ENCODE measurements around the gene C20orf204. TPM values are rescaled to one million over a fixed set of nuclear protein-coding genes. Genes with fewer than 3 reads are reported as not detected.
A peak's percentile ranks its signal among the peaks of the same experiment; 100 is the strongest.

Gene C20orf204
- total RNA-seq, 1 experiment from 2014 or later = 1.1 TPM

DNA sequence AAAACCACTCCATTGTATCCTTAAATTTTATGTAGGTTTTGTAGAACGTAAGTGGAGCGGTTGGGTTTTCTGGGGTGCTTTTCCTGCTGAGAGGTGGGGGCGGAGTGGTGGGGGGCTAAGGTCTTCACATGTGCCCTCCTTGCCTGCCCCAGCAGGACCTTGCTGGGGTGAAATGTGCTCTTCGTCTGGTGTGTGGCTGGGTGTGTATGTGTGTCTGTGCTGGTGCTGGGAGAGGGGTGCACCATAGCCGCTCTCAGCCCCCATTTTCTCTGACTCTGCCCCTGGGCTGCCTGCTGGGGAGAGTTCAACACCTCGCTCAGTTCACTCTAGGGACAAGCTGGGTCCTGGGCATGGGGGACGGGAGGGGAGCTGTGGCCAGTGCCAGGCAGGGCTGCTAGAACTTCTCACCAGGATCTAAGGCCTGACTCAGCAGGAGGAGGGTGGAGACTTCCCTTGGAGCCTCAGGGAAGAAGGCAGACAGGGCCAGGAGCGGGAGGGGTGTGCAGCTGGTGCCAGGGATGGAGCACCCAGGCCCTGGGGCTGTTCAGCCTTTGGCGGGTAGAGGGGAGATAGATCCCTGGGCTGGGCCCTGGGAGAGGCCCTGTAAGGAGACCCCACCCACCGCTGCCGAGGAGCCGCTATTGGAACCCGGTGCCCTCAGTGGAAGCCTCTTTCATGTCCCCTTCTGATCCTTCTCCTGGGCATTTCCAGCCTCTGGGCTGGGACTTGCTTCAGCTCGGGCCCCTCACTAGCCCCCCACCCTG lies 8.7 kb downstream of the C20orf204 start:
- DNase-seq = peak; percentile 61
- Histone ChIP-seq H3K27me3 (ENCODE audit: control insufficient read depth, insufficient read depth, low read length) (peaks cover 66% of the 10 kb centered on the region), H3K4me3 (ENCODE audit: insufficient read depth, low read depth, low read length) (no peak overlapping the region), H3K36me3 (replicated peaks; ENCODE audit: control insufficient read depth, insufficient read depth, low read length) (no peaks in the 10 kb centered on the region)

DNA sequence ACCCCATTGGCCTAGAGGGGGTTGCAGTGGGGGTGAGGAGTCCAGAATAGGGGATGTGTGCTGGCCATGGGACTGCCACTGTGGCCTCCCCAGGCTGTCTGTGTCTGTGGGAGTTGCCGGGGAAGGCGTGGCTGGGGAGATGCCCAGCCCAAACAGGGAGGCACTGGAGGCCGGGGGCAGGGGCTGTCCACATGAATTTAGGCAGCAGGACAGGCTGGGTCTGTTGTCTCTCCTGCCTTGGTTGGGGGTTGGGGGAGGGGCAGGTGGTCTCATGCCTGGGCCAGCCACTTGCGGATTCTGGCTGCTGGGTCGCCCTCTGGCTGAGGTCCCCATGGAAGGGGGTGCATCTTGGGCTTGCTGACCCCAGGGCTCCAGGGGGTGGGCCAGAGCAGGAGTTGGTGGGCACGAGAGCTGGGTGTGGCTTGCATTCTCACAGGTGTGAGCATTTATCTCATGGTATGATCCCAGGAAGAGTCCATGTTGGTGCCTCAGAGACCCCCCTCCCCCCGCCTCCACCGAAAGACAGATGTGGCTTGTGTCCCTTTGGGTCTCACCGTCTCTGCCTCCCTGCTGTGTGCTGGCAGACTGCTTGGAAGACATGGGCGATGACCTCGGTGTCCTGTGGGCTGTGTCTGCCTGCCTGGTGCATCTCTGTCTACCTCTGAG lies 9.5 kb downstream of the C20orf204 start:
- Histone ChIP-seq H3K4me3 (ENCODE audit: insufficient read depth, low read depth, low read length) (no peak overlapping the region), H3K27me3 (ENCODE audit: control insufficient read depth, insufficient read depth, low read length) (peaks cover 66% of the 10 kb centered on the region), H3K36me3 (replicated peaks; ENCODE audit: control insufficient read depth, insufficient read depth, low read length) (no peaks in the 10 kb centered on the region)
- peak; percentile 67 for DNase-seq

DNA sequence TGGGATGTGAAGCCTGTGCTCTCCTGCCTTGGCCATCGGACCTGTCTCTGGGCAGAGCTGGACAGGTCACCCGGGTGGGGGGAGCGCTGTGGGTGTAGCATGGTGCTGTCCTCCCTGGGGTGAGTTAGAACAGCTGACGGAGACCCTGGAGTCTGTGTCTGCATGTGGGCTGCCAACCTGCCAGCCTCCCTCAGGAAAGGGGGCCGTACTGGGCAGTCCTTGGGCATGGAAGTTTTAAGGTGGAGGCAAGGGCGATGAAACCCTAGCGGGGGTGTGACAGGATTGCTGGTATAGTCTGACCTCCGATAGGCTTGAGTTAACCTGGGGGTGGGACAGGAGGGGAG lies 11.0 kb downstream of the C20orf204 start:
- H3K27me3 ChIP-seq (ENCODE audit: control insufficient read depth, insufficient read depth, low read length) = peaks cover 55% of the 10 kb centered on the region
- DNase-seq = no peak
- H3K4me3 ChIP-seq (ENCODE audit: insufficient read depth, low read depth, low read length) = no peak overlapping the region
- no peaks in the 10 kb centered on the region for H3K36me3 ChIP-seq (replicated peaks; ENCODE audit: control insufficient read depth, insufficient read depth, low read length)

DNA sequence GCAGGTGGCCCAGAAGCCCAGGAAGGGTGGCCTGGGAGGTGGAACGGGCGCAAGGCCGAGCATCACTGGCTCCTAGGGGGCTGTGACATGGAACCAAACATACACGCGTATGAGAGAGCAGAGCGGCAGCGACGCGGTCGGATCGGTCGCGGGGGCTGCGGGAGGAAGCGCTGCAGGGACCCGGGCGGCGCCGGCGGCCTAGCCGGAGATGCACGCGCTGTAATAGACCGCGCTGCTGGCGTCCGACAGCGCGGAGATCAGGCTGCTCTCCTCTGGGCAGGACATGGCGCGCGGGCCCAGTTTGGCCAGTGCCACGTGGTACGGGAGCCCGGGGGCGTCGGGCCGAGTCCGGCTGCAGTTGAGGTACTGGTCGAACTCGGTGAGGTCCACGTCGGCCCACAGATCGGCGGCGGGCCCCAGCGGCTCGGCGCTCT lies 12.0 kb downstream of the C20orf204 start:
- H3K27me3 ChIP-seq (ENCODE audit: control insufficient read depth, insufficient read depth, low read length) = peaks cover 50% of the 10 kb centered on the region
- H3K4me3 ChIP-seq (ENCODE audit: insufficient read depth, low read depth, low read length) = peak overlapping the region; percentile 20
- DNase-seq = peak; percentile 87
- no peaks in the 10 kb centered on the region for H3K36me3 ChIP-seq (replicated peaks; ENCODE audit: control insufficient read depth, insufficient read depth, low read length)

DNA sequence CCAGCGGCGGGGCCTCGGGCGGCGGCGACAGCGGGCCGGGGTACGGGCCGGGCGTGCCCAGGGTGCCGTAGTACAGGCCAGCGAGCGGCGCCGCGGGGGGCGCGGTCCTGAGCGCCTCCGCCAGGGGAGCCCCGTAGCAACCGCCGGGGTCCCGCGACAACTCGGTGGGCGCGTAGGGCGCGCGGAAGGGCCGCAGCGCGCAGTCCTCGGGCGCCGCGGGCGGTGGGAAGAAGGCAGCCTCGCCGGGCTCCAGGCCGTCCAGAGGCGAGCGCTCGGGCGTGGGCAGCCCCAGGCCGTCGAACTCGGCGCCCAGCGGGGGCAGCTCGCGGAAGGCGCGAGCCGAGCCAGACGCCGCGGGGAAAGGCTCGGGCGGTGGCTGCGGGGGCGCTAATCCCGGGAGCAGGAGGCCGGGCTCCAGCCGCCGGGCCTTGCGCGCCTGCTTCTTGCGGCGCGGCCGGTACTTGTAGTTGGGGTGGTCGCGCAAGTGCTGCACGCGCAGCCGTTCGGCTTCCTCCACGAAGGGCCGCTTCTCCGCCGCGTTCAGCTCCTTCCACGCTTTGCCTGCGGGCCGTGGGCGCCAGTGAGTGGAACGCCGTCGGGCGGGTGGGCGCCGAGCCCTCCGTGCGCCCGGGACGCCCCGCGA lies 12.5 kb downstream of the C20orf204 start:
- peak; percentile 88 for DNase-seq
- no peaks in the 10 kb centered on the region for H3K36me3 ChIP-seq (replicated peaks; ENCODE audit: control insufficient read depth, insufficient read depth, low read length)
- H3K4me3 ChIP-seq (ENCODE audit: insufficient read depth, low read depth, low read length) = peak overlapping the region; percentile 40
- peaks cover 50% of the 10 kb centered on the region for H3K27me3 ChIP-seq (ENCODE audit: control insufficient read depth, insufficient read depth, low read length)

DNA sequence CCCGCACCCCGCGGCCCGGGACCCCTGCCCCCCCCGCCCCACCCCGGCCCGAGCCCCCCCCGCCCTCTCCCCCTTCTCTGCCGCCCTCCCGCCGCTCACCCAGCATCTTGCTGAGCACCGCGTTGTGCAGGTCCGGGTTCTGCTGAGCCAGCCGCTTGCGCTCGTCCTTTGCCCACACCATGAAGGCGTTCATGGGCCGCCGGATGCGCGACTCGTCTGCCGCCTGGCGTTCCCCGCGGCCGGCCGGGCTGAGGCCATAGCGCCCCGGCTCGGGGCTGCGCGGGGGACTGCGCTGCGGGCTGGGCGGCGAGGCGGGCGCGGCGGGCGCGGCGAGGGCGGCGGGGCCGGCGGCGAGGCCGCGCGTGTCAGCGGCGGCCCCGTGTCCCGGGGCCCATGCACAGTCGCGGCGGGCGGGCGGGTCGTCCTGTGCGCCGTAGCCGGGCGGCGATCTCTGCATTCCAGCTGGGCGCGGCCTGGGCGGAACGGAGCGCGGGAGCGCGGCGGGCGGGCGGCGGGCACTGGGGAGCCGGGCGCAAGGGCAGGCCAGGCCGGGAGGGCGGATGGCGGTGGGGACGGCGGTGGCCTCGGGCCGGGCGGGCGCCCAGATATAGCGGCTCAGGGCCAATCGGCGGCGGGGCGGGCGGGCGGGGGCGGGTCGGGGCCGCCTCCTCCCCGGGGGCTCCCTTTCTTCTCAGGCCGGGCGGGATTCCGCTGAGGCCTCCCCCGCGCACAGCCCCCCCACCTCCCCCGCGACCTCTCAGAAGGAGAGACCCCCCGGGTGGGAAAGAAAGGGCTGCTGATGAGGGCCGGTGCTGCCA lies 13.3 kb downstream of the C20orf204 start, which contains the start of gene SOX18:
Gene SOX18, minus strand, starts transcription at position 580 of the 818 bp plus-strand sequence. Its CDS starts 123 bp downstream, at position 457.
- peaks cover 50% of the 10 kb centered on the region for H3K27me3 ChIP-seq (ENCODE audit: control insufficient read depth, insufficient read depth, low read length)
- DNase-seq = peak; percentile 90
- H3K4me3 ChIP-seq (ENCODE audit: insufficient read depth, low read depth, low read length) = peak within 1 kb of the TSS; percentile 40
- no peaks in the 10 kb centered on the region for H3K36me3 ChIP-seq (replicated peaks; ENCODE audit: control insufficient read depth, insufficient read depth, low read length)

DNA sequence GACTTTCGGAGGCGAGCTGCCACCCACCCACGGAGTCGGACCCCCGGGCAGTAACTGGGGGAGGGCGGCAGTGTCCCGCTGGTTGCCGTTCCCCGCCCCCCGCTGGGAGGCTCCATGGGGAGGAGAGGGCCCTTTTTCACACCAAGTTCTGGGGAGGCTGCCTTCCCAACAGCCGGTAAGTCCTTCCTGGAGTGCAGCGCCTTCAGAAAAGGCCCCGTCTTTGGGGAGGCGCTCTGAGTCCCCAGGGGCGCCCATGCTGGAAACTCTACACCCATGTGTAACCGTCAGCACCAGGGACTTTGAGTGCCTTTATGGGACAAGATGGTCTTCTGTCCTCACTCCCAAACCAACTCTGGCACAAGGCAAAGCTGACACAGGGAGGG lies 13.9 kb downstream of the C20orf204 start:
- peak; percentile 74 for DNase-seq
- Histone ChIP-seq H3K36me3 (replicated peaks; ENCODE audit: control insufficient read depth, insufficient read depth, low read length) (no peaks in the 10 kb centered on the region), H3K4me3 (ENCODE audit: insufficient read depth, low read depth, low read length) (peak overlapping the region; percentile 10; the same call in 1 of the 2 replicates), H3K27me3 (ENCODE audit: control insufficient read depth, insufficient read depth, low read length) (peaks cover 48% of the 10 kb centered on the region)

DNA sequence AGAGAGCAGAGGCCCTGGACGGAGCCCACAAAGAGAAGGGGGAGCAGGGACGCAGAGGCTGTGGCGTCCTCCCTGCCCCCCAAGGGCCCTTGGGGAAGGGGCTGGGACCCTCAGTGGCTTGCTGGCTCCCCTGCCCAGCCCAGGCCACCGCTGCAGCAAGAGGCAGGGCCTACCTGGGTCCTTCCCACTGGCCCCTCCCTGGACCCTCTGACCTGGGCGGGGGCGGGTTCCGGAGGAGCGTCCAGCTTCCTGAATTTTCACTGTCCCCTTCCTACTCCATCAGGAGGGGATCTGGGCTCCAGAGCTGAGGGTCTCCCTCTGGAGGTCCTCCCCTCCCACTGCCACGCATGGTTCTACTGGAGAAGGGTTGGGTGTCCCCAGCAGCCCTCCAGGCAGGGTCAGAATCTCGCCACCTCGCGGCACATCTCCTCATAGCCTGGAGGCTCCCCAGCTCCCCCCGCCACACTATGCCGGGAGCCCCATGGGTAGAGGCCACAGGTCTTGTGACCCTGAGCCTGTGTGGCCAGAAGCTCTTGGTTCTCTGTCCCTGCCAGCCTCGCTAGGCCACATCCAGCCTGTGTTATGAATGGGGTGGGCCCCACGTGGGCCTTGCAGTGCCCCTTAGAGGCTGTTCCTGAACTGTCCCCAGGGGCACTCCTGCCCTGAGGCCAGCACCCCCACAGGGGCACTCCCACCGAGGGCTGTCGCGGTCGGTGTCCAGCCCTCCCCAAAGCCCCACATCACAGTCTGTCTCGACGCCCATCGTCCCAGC lies 14.5 kb downstream of the C20orf204 start:
- peaks cover 45% of the 10 kb centered on the region for H3K27me3 ChIP-seq (ENCODE audit: control insufficient read depth, insufficient read depth, low read length)
- H3K4me3 ChIP-seq (ENCODE audit: insufficient read depth, low read depth, low read length) = no peak overlapping the region
- no peaks in the 10 kb centered on the region for H3K36me3 ChIP-seq (replicated peaks; ENCODE audit: control insufficient read depth, insufficient read depth, low read length)
- DNase-seq = peak; percentile 70

DNA sequence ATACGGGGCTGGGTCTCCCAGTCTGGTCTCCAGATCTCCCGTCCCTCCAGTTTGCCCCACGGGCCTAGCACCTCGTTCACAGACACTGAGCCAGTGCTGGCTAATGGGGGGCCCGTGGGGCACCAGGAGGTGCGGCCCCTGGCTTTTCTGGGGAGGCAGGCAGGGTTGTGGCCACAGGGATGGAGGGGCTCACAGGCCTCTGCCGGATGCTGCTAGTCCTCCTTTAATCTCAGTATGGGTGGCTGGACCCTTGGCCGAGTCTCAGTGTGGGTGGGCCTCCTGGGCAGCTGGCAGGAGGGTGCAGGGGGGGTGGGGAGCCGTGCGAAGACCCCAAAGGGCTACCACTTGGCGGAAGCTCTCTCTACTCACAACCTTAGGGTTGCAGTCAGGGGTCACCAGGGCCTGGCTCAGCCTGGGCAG lies 15.1 kb downstream of the C20orf204 start:
- DNase-seq = no peak
- Histone ChIP-seq H3K27me3 (ENCODE audit: control insufficient read depth, insufficient read depth, low read length) (peaks cover 42% of the 10 kb centered on the region), H3K4me3 (ENCODE audit: insufficient read depth, low read depth, low read length) (no peak overlapping the region), H3K36me3 (replicated peaks; ENCODE audit: control insufficient read depth, insufficient read depth, low read length) (no peaks in the 10 kb centered on the region)

DNA sequence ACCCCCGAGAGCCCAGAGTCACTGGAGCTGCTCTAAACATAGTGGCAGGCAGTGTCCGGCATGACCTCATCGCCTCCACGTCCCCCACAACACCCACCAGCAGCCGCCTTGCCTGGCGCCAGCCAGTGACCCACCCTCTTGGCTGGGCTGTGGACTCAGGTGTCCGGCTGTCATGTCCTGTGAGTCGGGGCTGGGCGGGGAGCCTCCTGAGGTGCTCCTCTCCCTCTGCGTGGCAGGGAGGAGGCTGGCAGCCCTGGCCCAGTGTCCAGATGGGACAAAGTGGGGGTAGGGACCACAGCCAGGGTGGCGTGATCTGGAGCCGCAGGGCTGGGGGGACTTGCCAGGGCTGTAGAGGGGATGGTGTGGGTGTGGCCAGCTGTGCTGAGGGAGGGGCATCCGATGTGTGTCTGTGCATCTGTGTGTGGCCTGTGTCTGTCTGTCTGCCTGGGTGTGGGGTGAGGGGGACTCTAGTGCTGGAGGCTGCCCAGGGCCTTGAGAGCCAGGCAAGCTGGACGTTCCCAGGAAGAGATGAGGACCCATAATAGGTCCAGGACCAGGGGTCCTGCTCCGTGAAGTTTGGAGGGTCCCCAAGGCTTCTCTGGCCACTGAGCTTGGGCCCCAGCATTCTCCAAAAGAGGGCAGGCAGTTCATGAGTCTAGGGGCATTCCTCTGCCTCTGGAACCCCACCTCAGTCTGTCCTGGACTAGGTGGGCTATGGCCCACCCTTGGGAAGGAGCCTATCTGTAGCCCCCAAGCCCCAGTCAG lies 15.8 kb downstream of the C20orf204 start:
- H3K36me3 ChIP-seq (replicated peaks; ENCODE audit: control insufficient read depth, insufficient read depth, low read length) = no peaks in the 10 kb centered on the region
- peaks cover 36% of the 10 kb centered on the region for H3K27me3 ChIP-seq (ENCODE audit: control insufficient read depth, insufficient read depth, low read length)
- no peak overlapping the region for H3K4me3 ChIP-seq (ENCODE audit: insufficient read depth, low read depth, low read length)
- no peak for DNase-seq

DNA sequence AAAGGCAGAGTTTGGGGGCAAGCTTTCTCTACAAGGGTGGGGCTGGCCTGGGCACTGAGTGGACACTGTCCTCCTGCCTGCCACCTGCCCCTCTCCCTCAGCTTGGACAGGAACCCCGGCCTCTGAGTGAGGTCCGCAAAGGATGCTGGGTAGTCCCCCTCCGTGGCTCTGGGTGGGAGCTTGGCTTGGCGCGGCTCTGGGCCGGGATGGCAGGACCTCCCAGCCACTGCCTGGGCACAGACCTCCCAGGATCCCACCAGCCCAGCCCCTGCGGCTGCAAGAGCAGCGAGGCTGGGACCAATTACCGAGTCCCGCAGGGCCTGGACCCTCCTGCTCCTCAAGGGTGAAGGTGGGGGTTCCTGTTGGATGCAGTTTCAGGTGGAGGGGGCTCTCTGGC lies 16.3 kb downstream of the C20orf204 start:
- no peaks in the 10 kb centered on the region for H3K36me3 ChIP-seq (replicated peaks; ENCODE audit: control insufficient read depth, insufficient read depth, low read length)
- peaks cover 30% of the 10 kb centered on the region for H3K27me3 ChIP-seq (ENCODE audit: control insufficient read depth, insufficient read depth, low read length)
- no peak for DNase-seq
- no peak overlapping the region for H3K4me3 ChIP-seq (ENCODE audit: insufficient read depth, low read depth, low read length)

DNA sequence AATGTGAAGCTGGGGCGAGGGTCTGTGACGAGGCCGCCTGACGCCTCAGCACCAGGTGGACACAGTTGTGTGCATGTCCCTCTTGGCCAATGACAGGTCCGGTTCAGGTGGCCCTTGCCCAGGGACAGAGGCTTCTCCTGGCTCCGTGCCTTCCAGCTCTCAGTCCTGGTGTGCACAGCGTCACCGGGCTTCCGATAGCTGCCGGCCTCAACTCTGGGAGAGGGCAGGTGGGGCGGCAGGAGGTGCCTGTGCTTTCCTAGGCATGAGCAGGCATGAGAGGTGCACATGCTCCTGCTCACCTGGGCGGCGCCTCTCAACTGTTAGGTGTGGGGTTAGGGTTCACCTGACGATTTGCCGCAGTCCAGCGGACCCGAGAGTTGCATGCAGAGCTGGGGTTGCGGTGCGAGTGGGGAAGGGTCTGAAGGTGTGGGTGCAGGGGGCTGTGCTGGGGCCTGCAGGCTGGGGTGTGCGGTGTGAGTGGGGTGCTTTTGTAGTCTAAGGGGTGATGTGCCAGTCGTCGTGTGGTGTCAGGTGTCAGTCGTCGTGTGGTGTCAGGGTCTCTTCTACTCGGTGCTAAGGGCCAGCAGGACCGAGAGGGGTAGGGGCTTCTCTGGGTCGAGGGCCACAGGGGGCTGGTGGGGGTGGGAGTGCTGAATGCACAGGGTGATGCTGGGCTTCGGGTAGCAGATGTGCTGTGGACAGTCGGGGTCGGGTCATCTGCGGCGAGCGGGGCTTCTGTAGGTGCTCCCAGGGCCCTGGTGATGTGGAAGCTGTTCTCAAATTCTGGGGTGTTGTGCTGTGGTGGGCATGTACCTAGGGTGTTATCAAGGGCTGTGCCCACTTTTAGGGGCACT lies 17.2 kb downstream of the C20orf204 start:
- Histone ChIP-seq H3K36me3 (replicated peaks; ENCODE audit: control insufficient read depth, insufficient read depth, low read length) (no peaks in the 10 kb centered on the region), H3K27me3 (ENCODE audit: control insufficient read depth, insufficient read depth, low read length) (peaks cover 21% of the 10 kb centered on the region)
- DNase-seq = no peak

More for the DNA sequence above, 17.2 kb downstream of the C20orf204 start:
- no peak overlapping the region for H3K4me3 ChIP-seq (ENCODE audit: insufficient read depth, low read depth, low read length)

Data from H7 (cell line).